Measurements from ENCODE around the gene MDH1B.
"Not testable (repeated sequence)": the region's sequence is repeated elsewhere in the genome, so short reads cannot be mapped to it uniquely, and the experiment has no call there.

MDH1B gene

GRCh38 chr2:206765242-206766056 lies at the start of gene MDH1B, which contains the start of gene FASTKD2:
MDH1B (minus strand) TSS chr2:206765328; CDS start chr2:206765271, 57 bp downstream.
FASTKD2 (plus strand) TSS chr2:206765606; CDS start chr2:206766694, 1,088 bp downstream.
- peak; percentile 74 to 81 for DNase-seq (ENCODE audit: low read depth in 2 of 2)

GRCh38 chr2:206814498-206814897 lies 49.4 kb upstream of the MDH1B start:
- no peak for DNase-seq (ENCODE audit: low read depth in 2 of 2)

DNA sequence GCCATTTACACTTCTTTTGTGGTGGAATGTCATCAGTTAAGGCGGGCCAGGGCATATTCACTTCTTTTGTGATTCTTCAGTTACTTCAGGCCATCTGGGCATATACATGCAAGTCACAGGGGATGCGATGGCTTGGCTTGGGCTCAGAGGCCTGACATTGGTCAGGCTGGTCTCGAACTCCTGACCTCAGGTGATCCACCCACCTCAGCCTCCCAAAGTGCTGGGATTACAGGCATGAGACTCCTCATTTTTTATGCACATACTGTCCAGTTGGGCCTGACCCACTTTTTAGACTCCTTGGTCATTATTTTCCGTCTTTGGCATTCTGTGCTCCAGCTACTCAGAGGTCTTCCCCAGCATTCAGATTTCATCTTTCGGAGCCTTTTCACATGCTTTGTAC lies 47.3 kb upstream of the MDH1B start:
- not testable (repeated sequence) for DNase-seq (ENCODE audit: low read depth in 2 of 2)

DNA sequence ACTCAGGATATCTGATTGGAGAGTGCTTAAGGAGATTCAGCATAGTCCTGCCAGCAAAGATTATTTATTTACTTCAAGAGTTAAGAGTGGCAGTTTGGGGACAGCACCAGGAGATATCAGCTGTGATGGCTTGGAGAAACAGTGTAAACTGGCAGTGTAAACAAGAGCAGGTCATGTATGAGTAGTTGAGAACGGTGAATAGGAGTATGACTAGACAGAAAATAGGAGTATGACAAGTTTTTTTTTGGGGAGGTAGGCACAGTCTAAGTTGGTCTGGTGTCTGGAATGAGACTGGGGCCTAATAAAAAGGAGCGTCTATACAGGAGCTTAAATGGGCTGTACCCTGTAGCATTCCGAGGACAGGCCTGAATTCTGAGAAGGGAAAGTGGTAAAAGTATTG lies 42.5 kb upstream of the MDH1B start:
- DNase-seq (ENCODE audit: low read depth in 2 of 2), result not testable (repeated sequence)

DNA sequence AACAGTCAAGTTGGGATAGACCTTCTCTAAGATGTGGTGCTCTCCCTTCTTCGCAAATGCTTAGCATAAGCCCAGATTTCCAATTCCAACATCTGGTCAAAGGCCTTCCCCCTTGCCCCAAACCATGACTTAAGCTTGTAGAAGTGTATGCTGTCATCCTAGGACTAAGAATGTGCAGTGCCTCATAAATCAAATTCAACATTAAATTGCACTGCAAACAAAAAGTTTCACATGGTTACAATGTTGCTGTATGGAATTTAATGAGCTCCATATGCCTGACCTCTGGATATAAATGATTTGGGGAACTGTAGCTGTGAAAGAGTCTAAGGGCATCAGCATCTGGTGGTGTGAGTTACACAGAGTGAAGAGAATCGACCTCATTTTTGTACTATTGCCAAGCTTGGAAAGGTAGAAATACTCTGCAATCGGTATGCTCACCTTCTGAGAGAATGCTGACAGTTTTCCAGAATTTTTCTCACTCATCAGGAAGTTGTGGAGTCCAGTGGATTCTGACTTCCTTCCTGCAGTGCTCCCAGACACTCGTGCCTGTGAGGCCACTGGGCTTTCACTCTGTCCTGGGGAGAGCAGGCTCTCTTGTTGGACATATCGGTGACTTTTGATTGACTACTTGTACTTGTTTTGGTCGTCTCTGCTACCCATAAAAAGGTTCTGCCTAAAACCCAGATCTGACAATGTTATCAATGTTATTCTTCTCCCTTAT lies 40.9 kb upstream of the MDH1B start:
- no peak for DNase-seq (ENCODE audit: low read depth in 2 of 2)

DNA sequence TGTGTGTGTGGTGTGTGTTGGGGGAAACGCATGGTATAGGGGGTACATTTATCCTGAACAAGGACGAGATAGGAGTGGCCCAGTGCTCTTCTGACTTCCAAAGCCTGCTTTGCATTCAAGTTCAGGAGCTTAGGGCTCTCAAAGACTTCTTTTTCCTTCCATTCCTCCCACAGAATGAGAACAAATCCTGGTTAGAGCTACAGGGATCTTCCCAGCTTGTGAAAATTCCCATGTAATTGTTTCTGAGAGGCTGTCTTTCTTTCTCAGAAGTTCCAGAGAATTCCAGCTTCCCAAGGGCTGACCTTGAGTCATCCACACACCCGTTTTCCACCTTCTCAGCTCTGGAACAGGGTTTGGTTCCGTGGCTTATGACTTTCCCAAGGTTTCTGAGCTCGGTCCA lies 39.2 kb upstream of the MDH1B start:
- DNase-seq (ENCODE audit: low read depth in 2 of 2), result no peak

- DNase-seq (ENCODE audit: low read depth in 2 of 2), result no peak
Observed at GRCh38 chr2:206802654-206803514, 37.8 kb upstream of the MDH1B start.

- no peak for DNase-seq (ENCODE audit: low read depth in 2 of 2)
Observed at GRCh38 chr2:206801418-206802189, 36.5 kb upstream of the MDH1B start.

- DNase-seq (ENCODE audit: low read depth in 2 of 2), result peak in 1 of 2 experiments; percentile 18
Observed at GRCh38 chr2:206800506-206801417, 35.6 kb upstream of the MDH1B start.

DNA sequence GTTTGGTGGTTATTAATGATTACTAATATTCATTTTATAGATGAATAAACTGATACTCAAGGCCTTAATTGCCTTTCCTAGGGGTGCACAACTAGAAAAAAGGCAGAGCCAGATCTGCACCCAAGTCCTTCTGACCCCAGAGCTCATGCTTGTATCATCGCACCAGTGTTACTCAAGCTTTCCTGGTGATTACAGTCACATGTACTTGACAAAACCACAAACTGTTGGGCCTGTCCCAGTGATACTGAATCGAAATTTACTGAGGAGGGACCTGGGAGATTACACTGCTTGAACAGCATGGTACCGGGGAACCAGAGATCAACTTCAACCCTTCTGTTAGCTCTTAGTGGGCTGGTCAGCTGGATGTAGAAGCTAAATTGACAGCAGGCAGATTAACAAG lies 34.0 kb upstream of the MDH1B start:
- DNase-seq (ENCODE audit: low read depth in 2 of 2), result no peak

- no peak for DNase-seq (ENCODE audit: low read depth in 2 of 2)
Observed at GRCh38 chr2:206798000-206798399, 32.9 kb upstream of the MDH1B start.

GRCh38 chr2:206797376-206797775 lies 32.2 kb upstream of the MDH1B start:
- DNase-seq (ENCODE audit: low read depth in 2 of 2), result no peak

DNA sequence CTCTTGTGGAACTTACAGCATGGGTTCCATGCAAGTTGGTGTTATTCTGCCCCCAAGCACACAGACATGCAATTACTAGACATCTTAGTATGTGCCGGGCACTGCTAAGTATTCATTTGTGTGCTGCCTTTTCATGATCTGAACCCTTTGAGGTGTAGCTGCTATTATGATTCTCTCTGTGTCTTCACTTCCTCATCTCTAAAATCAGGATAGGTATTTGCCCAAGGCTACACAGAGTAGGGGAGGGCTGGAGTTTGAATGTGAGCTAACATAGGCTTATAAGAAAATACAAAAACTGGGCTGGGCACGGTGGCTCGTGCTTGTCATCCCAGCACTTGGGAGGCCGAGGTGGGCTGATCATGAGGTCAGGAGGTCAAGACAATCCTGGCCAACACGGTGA lies 27.5 kb upstream of the MDH1B start:
- DNase-seq (ENCODE audit: low read depth in 2 of 2), result no peak

- DNase-seq (ENCODE audit: low read depth in 2 of 2), result no peak
Observed at GRCh38 chr2:206790311-206790935, 25.3 kb upstream of the MDH1B start.

GRCh38 chr2:206784559-206785353 lies 19.6 kb upstream of the MDH1B start:
- no peak for DNase-seq (ENCODE audit: low read depth in 2 of 2)

- no peak for DNase-seq (ENCODE audit: low read depth in 2 of 2)
Observed at GRCh38 chr2:206783718-206784117, 18.6 kb upstream of the MDH1B start.

GRCh38 chr2:206780671-206781070 lies 15.5 kb upstream of the MDH1B start:
- DNase-seq (ENCODE audit: low read depth in 2 of 2), result no peak

- no peak for DNase-seq (ENCODE audit: low read depth in 2 of 2)
Observed at GRCh38 chr2:206776432-206776831, 11.3 kb upstream of the MDH1B start.

DNA sequence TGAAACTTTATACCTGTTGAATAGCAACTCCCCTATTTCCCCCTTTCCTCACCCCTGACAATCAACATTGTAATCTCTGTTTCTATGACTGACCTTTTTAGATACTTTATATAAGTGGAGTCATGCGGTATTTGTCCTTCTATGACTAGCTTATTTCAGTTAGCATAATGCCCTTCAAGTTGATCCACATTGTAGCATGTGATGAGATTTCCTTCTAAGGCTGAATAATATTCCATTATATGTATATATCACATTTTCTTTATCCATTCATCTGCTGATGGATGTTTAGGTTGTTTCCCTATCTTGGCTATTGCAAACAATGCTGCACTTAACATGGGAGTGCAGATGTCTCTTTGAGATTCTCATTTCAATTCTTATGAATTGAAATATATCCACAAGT lies 9.7 kb upstream of the MDH1B start:
- no peak for DNase-seq (ENCODE audit: low read depth in 2 of 2)
